Umbilical cord (tissue), 2 donors: ENCODE results near the gene KANK3. TPM values are rescaled to one million over a fixed set of nuclear protein-coding genes. Genes with fewer than 3 reads are reported as not detected.
"Not testable (repeated sequence)": the region's sequence is repeated elsewhere in the genome, so short reads cannot be mapped to it uniquely, and the experiment has no call there.

ENCODE experiments used
- DNase-seq: peaks from one replicate; pipeline ENCODE4 v3.0.0-alpha.2; 2015; ENCODE audit warnings: low spot score
- total RNA-seq: library from RNA; depleted of rRNA; stranded (reverse); fragments of >200 nt; gene quantifications from one replicate; pipeline ENCODE4 v1.2.3, GENCODE V29; 2014; ENCODE audit warnings: low replicate concordance; ENCODE audit not compliant: insufficient read depth

Gene KANK3
- total RNA-seq, 1 donor from 2014 or later, result 3.9 TPM

GRCh38 chr19:8320564-8321066, 22.4 kb downstream of the KANK3 start:
- DNase-seq, result no peak

GRCh38 chr19:8319807-8320520, 23.1 kb downstream of the KANK3 start:
- DNase-seq, result no peak

- not testable (repeated sequence) for DNase-seq
Observed at GRCh38 chr19:8318835-8319234, 24.2 kb downstream of the KANK3 start.

- no peak for DNase-seq
Observed at GRCh38 chr19:8316351-8317125, 26.5 kb downstream of the KANK3 start.

GRCh38 chr19:8314981-8315640, 28.0 kb downstream of the KANK3 start:
- not testable (repeated sequence) for DNase-seq

GRCh38 chr19:8311461-8312260, 31.4 kb downstream of the KANK3 start:
- no peak for DNase-seq

- DNase-seq, result no peak
Observed at GRCh38 chr19:8310342-8311055, 32.6 kb downstream of the KANK3 start.

- no peak for DNase-seq
Observed at GRCh38 chr19:8308891-8309291, 34.2 kb downstream of the KANK3 start.

- peak; percentile 93 for DNase-seq
Observed at GRCh38 chr19:8307965-8308866, 34.8 kb downstream of the KANK3 start, which contains the start of gene CD320. TSS of gene CD320 (minus strand) at chr19:8308358. CDS start at chr19:8308290, 68 bp downstream.

GRCh38 chr19:8307400-8307964, 35.6 kb downstream of the KANK3 start:
- no peak for DNase-seq

- no peak for DNase-seq
Observed at GRCh38 chr19:8306235-8307054, 36.6 kb downstream of the KANK3 start.

- no peak for DNase-seq
Observed at GRCh38 chr19:8305798-8306197, 37.3 kb downstream of the KANK3 start.

- no peak for DNase-seq
Observed at GRCh38 chr19:8304841-8305621, 38.0 kb downstream of the KANK3 start.

- no peak for DNase-seq
Observed at GRCh38 chr19:8302734-8303133, 40.3 kb downstream of the KANK3 start.

- no peak for DNase-seq
Observed at GRCh38 chr19:8302357-8302691, 40.7 kb downstream of the KANK3 start.

- not testable (repeated sequence) for DNase-seq
Observed at GRCh38 chr19:8291337-8291736, 51.7 kb downstream of the KANK3 start.

- not testable (repeated sequence) for DNase-seq
Observed at GRCh38 chr19:8276508-8276907, 66.6 kb downstream of the KANK3 start.
